Stomach (tissue), 19 donors: ENCODE data around the gene CYP2A13. TPM values are rescaled to one million over a fixed set of nuclear protein-coding genes. Genes with fewer than 3 reads are reported as not detected.
"Not testable (repeated sequence)": the region's sequence is repeated elsewhere in the genome, so short reads cannot be mapped to it uniquely, and the experiment has no call there.

Source experiments
- DNase-seq, 2 donors: peaks; one replicate each; pipeline versions ENCODE4 v3.0.0 to v3.0.0-alpha.2; 2013 to 2019
- H3K27ac ChIP-seq, 5 donors: fragments of 200-600 bp in 4 of 5; sonication (generic) in 4 of 5; one replicate each; pipeline ENCODE4 v1.5.1; 2013 to 2019; ENCODE audit warnings: mild to moderate bottlenecking in 1 of 5, moderate library complexity in 1 of 5
- H3K27me3 ChIP-seq, 3 donors: fragments of 200-600 bp; sonication (generic); one replicate each; pipeline ENCODE4 v1.5.1; 2017 to 2019; ENCODE audit warnings: mixed run types in 1 of 3
- H3K36me3 ChIP-seq, 4 donors: fragments of 200-600 bp; sonication (generic); 1 replicate in 3 of 4; 2 replicates in 1 of 4; pipeline ENCODE4 v1.5.1; 2016 to 2019
- H3K4me1 ChIP-seq, 4 donors: fragments of 200-600 bp; sonication (generic); one replicate each; pipeline ENCODE4 v1.5.1; 2016 to 2019
- H3K4me3 ChIP-seq, 4 donors: fragments of 200-600 bp; sonication (generic) in 3 of 4; one replicate each; pipeline ENCODE4 v1.5.1; 2016 to 2019; ENCODE audit warnings: mild to moderate bottlenecking in 1 of 4
- H3K9me3 ChIP-seq, 4 donors: fragments of 200-600 bp; sonication (generic); one replicate each; pipeline ENCODE4 v1.5.1; 2016 to 2019
- CTCF ChIP-seq, 7 experiments: fragments of 450-650 bp in 4 of 7; fragments of 200-600 bp in 3 of 7; sonication (generic) in 3 of 7; IDR thresholded peaks; one replicate each; pipeline ENCODE4 v1.5.1; 2016 to 2019; ENCODE audit warnings: antibody characterized with exemption in 7 of 7, control low read depth in 2 of 7, mild to moderate bottlenecking in 1 of 7
- EP300 ChIP-seq: sonication (generic); formaldehyde crosslinking; IDR thresholded peaks from one replicate; pipeline ENCODE4 v1.6.1; 2017; ENCODE audit warnings: antibody characterized with exemption
- POLR2A ChIP-seq, 4 donors: fragments of 450-650 bp; IDR thresholded peaks; one replicate each; pipeline ENCODE4 v1.6.1; 2016; ENCODE audit warnings: antibody characterized with exemption in 4 of 4, control low read depth in 2 of 4, mild to moderate bottlenecking in 1 of 4, moderate library complexity in 1 of 4
- POLR2AphosphoS5 ChIP-seq, 3 donors: sonication (generic); formaldehyde crosslinking; IDR thresholded peaks; one replicate each; pipeline ENCODE4 v1.6.1; 2016; ENCODE audit warnings: antibody characterized with exemption in 3 of 3
- WGBS, 5 donors: extraction: QIAGEN DNeasy Blood & Tissue Kit in 3 of 5; methylation state at CpG; one replicate each; pipeline versions ENCODE4 v1.1.5 to v1.1.7; 2013 to 2018; 5-methylcytosine and 5-hydroxymethylcytosine counted together
- intact Hi-C: fragments of 100-400 bp; cut with DNase I; formaldehyde crosslinking; loops from one replicate; pipeline ENCODE4 v1.15.1; 2023; ENCODE audit warnings: low total_unique reads
- long read RNA-seq, 10 donors: transcript quantifications; one replicate each; lab custom pipeline, GENCODE V29; 2026
- polyA plus RNA-seq, 3 donors: library from polyadenylated mRNA; stranded (reverse); fragments of 200-250 nt; gene quantifications; one replicate each; pipeline ENCODE4 v1.2.3, GENCODE V29; 2013
- total RNA-seq, 5 donors: library from RNA; depleted of rRNA; stranded (reverse); fragments of >200 nt; gene quantifications; one replicate each; pipeline versions ENCODE4 v1.1.0 to v1.2.3, GENCODE V29; 2014 to 2016
- donor health status: healthy with polysubstance abuse.
- donor health status: Bipolar disorder and iron deficiency.
- donor health status: healthy.

Gene CYP2A13, protein sequence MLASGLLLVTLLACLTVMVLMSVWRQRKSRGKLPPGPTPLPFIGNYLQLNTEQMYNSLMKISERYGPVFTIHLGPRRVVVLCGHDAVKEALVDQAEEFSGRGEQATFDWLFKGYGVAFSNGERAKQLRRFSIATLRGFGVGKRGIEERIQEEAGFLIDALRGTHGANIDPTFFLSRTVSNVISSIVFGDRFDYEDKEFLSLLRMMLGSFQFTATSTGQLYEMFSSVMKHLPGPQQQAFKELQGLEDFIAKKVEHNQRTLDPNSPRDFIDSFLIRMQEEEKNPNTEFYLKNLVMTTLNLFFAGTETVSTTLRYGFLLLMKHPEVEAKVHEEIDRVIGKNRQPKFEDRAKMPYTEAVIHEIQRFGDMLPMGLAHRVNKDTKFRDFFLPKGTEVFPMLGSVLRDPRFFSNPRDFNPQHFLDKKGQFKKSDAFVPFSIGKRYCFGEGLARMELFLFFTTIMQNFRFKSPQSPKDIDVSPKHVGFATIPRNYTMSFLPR
- not detected for total RNA-seq
- polyA plus RNA-seq = not detected
- long read RNA-seq, donor 1 = 0 reads
- long read RNA-seq, donor 2 = 0 reads
- long read RNA-seq, donor 3 = 0 reads
- long read RNA-seq, donor 4 = 0 reads
- long read RNA-seq, donor 5 = 0 reads
- long read RNA-seq, donor 6 = 0 reads
- long read RNA-seq, donor 7 = 0 reads
- long read RNA-seq, donor 8 = 0 reads
- long read RNA-seq, donor 9 = 0 reads
- long read RNA-seq, donor 10 = 0 reads

DNA sequence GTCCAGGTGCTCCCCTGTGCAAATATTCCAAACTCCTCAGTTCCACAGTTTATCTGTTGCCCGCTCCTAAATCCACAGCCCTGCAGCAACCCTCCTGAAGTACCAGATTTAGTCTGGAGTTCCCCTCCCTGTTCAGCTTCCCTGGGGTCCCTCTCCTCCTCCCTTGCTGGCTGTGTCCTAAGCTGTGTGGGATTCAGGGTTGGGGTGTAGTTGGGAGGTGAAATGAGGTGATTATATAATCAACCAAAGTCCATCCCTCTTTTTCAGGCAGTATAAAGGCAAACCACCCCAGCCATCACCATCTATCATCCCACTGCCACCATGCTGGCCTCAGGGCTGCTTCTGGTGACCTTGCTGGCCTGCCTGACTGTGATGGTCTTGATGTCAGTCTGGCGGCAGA, at the start of gene CYP2A13:
Gene CYP2A13 (plus strand): TSS at position 301 of the 400 bp plus-strand sequence. CDS start 21 bp downstream, at position 322.
- no peaks in the 10 kb centered on the region for H3K9me3 ChIP-seq
- WGBS, 5 donors = 35 to 74% (median 59%) methylated on average over 2 of the region's 2 CpGs
- no peak within 1 kb of the TSS for H3K27ac ChIP-seq
- no peak within 1 kb of the TSS for H3K4me3 ChIP-seq
- TF ChIP-seq POLR2A (IDR thresholded peaks at IDR 0.05) (no peak), CTCF (IDR thresholded peaks at IDR 0.05) (no peak), POLR2AphosphoS5 (IDR thresholded peaks at IDR 0.05) (no peak), EP300 (no peak)
- DNase-seq = no peak
- peaks cover 0 to 6% (median 0%) of the 10 kb centered on the region in 4 donors for H3K4me1 ChIP-seq
- peaks cover 0 to 66% (median 30%) of the 10 kb centered on the region in 3 donors for H3K27me3 ChIP-seq
- no peaks in the 10 kb centered on the region for H3K36me3 ChIP-seq
- intact Hi-C loops = no loop called here

DNA sequence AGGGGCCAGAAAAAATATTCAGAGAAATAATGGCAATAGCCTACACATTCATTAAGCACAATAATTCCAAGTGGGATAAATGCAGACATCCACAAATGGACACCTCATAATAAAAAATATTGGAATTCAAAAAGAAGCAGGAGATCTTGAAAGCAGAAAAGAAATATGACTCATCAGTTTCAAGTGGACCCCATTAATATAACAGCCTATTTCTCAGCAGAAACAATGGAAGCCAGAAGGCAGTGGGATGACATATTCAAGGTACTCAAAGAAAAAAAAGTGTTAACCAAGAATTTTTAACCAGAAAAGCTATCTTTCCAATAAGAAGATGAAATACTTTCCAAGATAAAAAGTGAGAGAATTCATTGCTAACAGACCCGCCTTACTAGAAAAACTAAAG, 48.4 kb upstream of the CYP2A13 start:
- Histone ChIP-seq H3K9me3 (peaks cover 0 to 4% (median 0%) of the 10 kb centered on the region in 4 donors), H3K4me3 (no peak overlapping the region), H3K27me3 (no peaks in the 10 kb centered on the region), H3K4me1 (no peaks in the 10 kb centered on the region), H3K27ac (no peak overlapping the region), H3K36me3 (no peaks in the 10 kb centered on the region)
- TF ChIP-seq POLR2AphosphoS5 (IDR thresholded peaks at IDR 0.05) (no peak), CTCF (IDR thresholded peaks at IDR 0.05) (no peak), POLR2A (IDR thresholded peaks at IDR 0.05) (no peak), EP300 (no peak)
- no peak for DNase-seq
- 74 to 90% (median 86%) methylated on average over 1 of the region's 1 CpG for WGBS, 5 donors
- intact Hi-C loops = no loop called here

DNA sequence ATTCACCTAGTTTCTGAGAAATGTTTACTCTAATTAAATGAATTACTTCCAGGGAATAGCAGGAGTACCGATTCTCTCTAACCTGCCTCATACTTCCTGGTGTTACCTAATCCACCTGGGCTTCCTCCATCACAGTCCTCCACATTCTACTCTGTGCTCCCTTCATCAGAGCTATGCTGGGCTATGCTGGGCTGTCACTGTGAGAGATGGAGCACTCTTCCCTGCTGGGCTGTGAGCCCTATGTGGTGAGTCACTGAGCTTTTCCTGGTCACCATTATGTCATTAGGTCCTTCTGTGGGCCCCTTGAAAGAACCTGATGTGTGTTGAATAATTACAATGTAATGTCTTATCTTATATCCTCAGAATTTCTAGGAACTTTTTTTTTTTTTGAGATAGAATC, 43.2 kb upstream of the CYP2A13 start:
- H3K9me3 ChIP-seq, H3K36me3 ChIP-seq, H3K4me3 ChIP-seq, DNase-seq, H3K4me1 ChIP-seq, intact Hi-C loops, H3K27ac ChIP-seq: not testable (repeated sequence)
- H3K27me3 ChIP-seq = peaks cover 0 to 33% (median 6%) of the 10 kb centered on the region in 3 donors
- 33 to 55% (median 38%) methylated on average over 1 of the region's 1 CpG for WGBS, 5 donors

DNA sequence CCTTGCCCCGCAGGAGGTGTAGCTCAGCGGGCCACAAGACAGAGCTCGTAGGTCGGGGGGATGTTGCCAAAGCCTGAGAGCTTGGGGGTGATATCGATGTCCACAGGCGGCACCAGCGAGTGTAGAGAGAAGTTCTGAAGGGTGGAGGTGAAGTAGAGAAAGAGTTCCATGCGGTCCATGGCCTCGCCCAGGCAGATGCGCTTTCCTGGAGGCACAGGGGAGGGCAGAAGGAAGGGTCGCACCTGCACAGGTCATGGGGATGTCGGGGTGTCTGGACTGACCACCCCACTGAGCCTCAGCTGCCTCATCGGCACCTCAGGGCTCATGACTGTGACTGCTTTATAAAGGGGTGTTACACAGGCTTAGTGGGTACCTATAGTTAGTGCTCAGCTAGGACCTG, 37.8 kb upstream of the CYP2A13 start:
- no peaks in the 10 kb centered on the region for H3K36me3 ChIP-seq
- H3K27ac ChIP-seq = no peak overlapping the region
- no peak for TF ChIP-seq POLR2AphosphoS5 (IDR thresholded peaks at IDR 0.05)
- TF ChIP-seq EP300 = no peak
- TF ChIP-seq POLR2A (IDR thresholded peaks at IDR 0.05) = no peak
- TF ChIP-seq CTCF (IDR thresholded peaks at IDR 0.05) = no peak
- no peaks in the 10 kb centered on the region for H3K9me3 ChIP-seq
- intact Hi-C loops = no loop called here
- H3K4me3 ChIP-seq = no peak overlapping the region
- DNase-seq = no peak
- H3K4me1 ChIP-seq = no peaks in the 10 kb centered on the region
- H3K27me3 ChIP-seq = peaks cover 0 to 59% (median 7%) of the 10 kb centered on the region in 3 donors
- WGBS, 5 donors = 80 to 85% (median 82%) methylated on average over 13 of the region's 13 CpGs

DNA sequence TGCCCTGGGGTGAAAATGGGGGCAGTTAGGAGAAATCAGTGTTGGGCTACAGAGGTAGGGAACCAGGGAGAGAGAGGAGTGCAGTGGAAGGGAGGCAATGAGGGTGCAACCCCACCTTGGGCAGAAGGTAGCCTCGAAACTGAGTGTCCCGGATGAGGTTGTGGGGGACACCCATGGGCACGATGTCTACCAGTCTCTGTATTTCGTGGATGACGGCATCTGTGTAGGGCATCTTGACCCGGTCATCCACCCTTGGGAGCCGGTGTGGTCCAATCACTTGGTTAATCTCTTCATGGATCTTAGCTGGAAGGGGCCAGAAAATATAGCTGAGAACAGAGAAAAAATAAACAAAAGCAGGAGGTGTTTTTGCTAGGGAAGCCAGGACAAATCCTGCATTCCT, 36.1 kb upstream of the CYP2A13 start:
- H3K27me3 ChIP-seq = peaks cover 0 to 62% (median 8%) of the 10 kb centered on the region in 3 donors
- H3K36me3 ChIP-seq, intact Hi-C loops, H3K4me1 ChIP-seq, H3K9me3 ChIP-seq, H3K4me3 ChIP-seq, DNase-seq, H3K27ac ChIP-seq: not testable (repeated sequence)
- 77 to 82% (median 78%) methylated on average over 7 of the region's 7 CpGs for WGBS, 5 donors

GRCh38 chr19:41053331-41053730, 34.9 kb upstream of the CYP2A13 start:
- H3K27ac ChIP-seq, H3K9me3 ChIP-seq, H3K36me3 ChIP-seq, intact Hi-C loops, H3K4me3 ChIP-seq, DNase-seq, H3K4me1 ChIP-seq: not testable (repeated sequence)
- peaks cover 0 to 63% (median 8%) of the 10 kb centered on the region in 3 donors for H3K27me3 ChIP-seq
- WGBS, 5 donors = 71 to 83% (median 76%) methylated on average over 10 of the region's 10 CpGs
